H1 (cell line): Measurements from ENCODE around the gene OR5AR1. TPM values are rescaled to one million over a fixed set of nuclear protein-coding genes. Genes with fewer than 3 reads are reported as not detected.

Experiments
- BACH1 ChIP-seq: IDR thresholded peaks from 2 replicates; pipeline ENCODE4 v1.6.1; 2012; ENCODE audit warnings: low read length, improper control_type of control experiment
- BRCA1 ChIP-seq: IDR thresholded peaks from 2 replicates; pipeline ENCODE4 v1.6.1; 2012; ENCODE audit warnings: low read depth, low read length, improper control_type of control experiment
- CBX5 ChIP-seq: fragments of 300-800, 300-1000 bp; sonication (generic); IDR thresholded peaks from 2 replicates; pipeline ENCODE4 v1.7.1; 2016; ENCODE audit warnings: antibody characterized with exemption, low read length, low read depth
- EP300 ChIP-seq, 2 experiments: IDR thresholded peaks; 1 replicate in 1 of 2; 2 replicates in 1 of 2; pipeline ENCODE4 v1.6.1; 2011 to 2012; ENCODE audit warnings: low read depth in 2 of 2, low read length in 2 of 2, mild to moderate bottlenecking in 2 of 2, borderline replicate concordance in 1 of 2, inconsistent platforms in 1 of 2, moderate library complexity in 1 of 2
- GTF2F1 ChIP-seq: IDR thresholded peaks from 2 replicates; pipeline ENCODE4 v1.6.1; 2012; ENCODE audit warnings: low read depth, low read length, improper control_type of control experiment, borderline replicate concordance
- HDAC6 ChIP-seq: IDR thresholded peaks from one replicate; pipeline ENCODE4 v1.7.1; 2012; ENCODE audit warnings: low read depth, mild to moderate bottlenecking, inconsistent platforms, low read length, moderate library complexity
- JUND ChIP-seq: IDR thresholded peaks from 2 replicates; pipeline ENCODE4 v1.6.1; 2011; ENCODE audit warnings: mild to moderate bottlenecking, improper control_type of control experiment, low read length
- POLR2A ChIP-seq, 2 experiments: IDR thresholded peaks; 1 replicate in 1 of 2; 2 replicates in 1 of 2; pipeline ENCODE4 v1.6.1; 2011; ENCODE audit warnings: low read depth in 2 of 2, low read length in 2 of 2, mild to moderate bottlenecking in 2 of 2; ENCODE audit errors: control extremely low read depth in 1 of 2
- POU5F1 ChIP-seq: IDR thresholded peaks from 2 replicates; pipeline ENCODE4 v1.6.1; 2011; ENCODE audit warnings: low read depth, mild to moderate bottlenecking, low read length, moderate library complexity
- RXRA ChIP-seq: IDR thresholded peaks from 2 replicates; pipeline ENCODE4 v1.6.1; 2011; ENCODE audit warnings: low read depth, mild to moderate bottlenecking, low read length, moderate library complexity; ENCODE audit not compliant: insufficient read depth
- SIRT6 ChIP-seq: IDR thresholded peaks from one replicate; pipeline ENCODE4 v1.7.1; 2012; ENCODE audit warnings: low read length, inconsistent platforms
- SIX5 ChIP-seq: IDR thresholded peaks from 2 replicates; pipeline ENCODE4 v1.6.1; 2011; ENCODE audit warnings: mild to moderate bottlenecking, low read depth, low read length
- SP1 ChIP-seq: IDR thresholded peaks from 2 replicates; pipeline ENCODE4 v1.6.1; 2011; ENCODE audit warnings: low read depth, low read length
- TCF12 ChIP-seq: IDR thresholded peaks from 2 replicates; pipeline ENCODE4 v1.6.1; 2011; ENCODE audit warnings: low read depth, mild to moderate bottlenecking, low read length
- TEAD4 ChIP-seq: IDR thresholded peaks from 2 replicates; pipeline ENCODE4 v1.6.1; 2012; ENCODE audit warnings: low read depth, low read length, inconsistent platforms, mixed read lengths
- polyA plus RNA-seq, 7 experiments: library from polyadenylated mRNA; depleted of rRNA in 3 of 7; stranded (reverse) in 5 of 7; unstranded in 2 of 7; fragments of >200 nt in 5 of 7; fragments of 200-250 nt in 2 of 7; gene quantifications; 1 replicate in 5 of 7; 2 replicates in 1 of 7; 4 replicates in 1 of 7; pipeline versions ENCODE4 v1.2.1 to v1.2.3, GENCODE V29; 2011 to 2013; ENCODE audit warnings: missing spikeins in 2 of 7, mixed read lengths in 2 of 7
- total RNA-seq: library from RNA; stranded (reverse); fragmentation: NEBNext Ultra II Directional; extraction: Animal tissue kit (Norgen Biotek cat#: 25700); gene quantifications from 2 replicates; pipeline ENCODE4 v1.2.1, GENCODE V29; 2021
- TF ChIP-seq, protein P1 (sequence below): IDR thresholded peaks from 2 replicates; pipeline ENCODE4 v1.6.1; 2012; ENCODE audit warnings: low read length, inconsistent platforms

Gene OR5AR1
- total and polyA plus RNA-seq, 2 of the 8 experiments (the other 6 are each of a cell fraction or from before 2014, with no cell fraction given) = 0.12 TPM; not detected in 1

DNA sequence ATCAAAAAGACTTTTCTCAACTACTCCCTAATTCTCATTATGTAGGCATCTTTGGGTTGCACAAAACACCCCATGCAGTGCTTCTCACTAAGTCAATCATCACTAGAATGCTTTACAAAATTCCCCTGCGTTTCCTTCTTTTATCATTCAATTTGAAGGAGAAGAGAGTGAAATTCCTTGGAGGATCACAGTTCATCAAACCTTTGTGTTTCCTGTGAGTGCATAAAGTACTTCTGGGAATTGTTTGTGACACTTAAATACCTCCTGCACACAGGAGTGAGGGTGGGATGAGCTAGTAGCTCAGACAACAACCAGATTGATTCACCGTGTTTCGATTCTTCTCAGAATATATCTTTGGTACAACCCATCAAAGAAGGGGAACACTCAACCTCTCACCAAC, 3.7 kb upstream of the OR5AR1 start (continued):
- TF ChIP-seq EP300 (IDR thresholded peaks at IDR 0.05; ENCODE audit: borderline replicate concordance in 1 of 2, low read depth in 2 of 2, low read length in 2 of 2) (peak in 1 of 2 experiments; percentile 97; a peak in 2 of 3 replicates), SIX5 (no peak), GTF2F1 (no peak), TCF12 (0 out of 2 replicates have a peak, but pooled peaks have one; percentile 47), SP1 (peak; percentile 86), RXRA (no peak), TEAD4 (peak; percentile 96), HDAC6 (no peak), BACH1 (no peak), POLR2A (IDR thresholded peaks at IDR 0.05; ENCODE audit: control extremely low read depth in 1 of 2, low read depth in 2 of 2, low read length in 2 of 2) (peak in 1 of 2 experiments; percentile 85; a peak in 2 of 3 replicates), SIRT6 (no peak), CBX5 (no peak), BRCA1 (no peak), JUND (no peak), POU5F1 (peak; percentile 89; the same call in 1 of the 2 replicates)
- TF ChIP-seq, protein P1, sequence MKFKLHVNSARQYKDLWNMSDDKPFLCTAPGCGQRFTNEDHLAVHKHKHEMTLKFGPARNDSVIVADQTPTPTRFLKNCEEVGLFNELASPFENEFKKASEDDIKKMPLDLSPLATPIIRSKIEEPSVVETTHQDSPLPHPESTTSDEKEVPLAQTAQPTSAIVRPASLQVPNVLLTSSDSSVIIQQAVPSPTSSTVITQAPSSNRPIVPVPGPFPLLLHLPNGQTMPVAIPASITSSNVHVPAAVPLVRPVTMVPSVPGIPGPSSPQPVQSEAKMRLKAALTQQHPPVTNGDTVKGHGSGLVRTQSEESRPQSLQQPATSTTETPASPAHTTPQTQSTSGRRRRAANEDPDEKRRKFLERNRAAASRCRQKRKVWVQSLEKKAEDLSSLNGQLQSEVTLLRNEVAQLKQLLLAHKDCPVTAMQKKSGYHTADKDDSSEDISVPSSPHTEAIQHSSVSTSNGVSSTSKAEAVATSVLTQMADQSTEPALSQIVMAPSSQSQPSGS = 0 out of 2 replicates have a peak, but pooled peaks have one; percentile 30
